Neural cell (in vitro differentiated cells): Measurements from ENCODE around the gene IPO5. TPM values are rescaled to one million over a fixed set of nuclear protein-coding genes. Genes with fewer than 3 reads are reported as not detected.

Source experiments
- H2AFZ ChIP-seq: fragments of 200-600, 300-800 bp; sonication (generic), shearing (Covaris generic); 2 replicates; pipeline ENCODE4 v1.6.0; 2014; ENCODE audit warnings: low read depth, mild to moderate bottlenecking, antibody characterized with exemption, low read length, moderate library complexity
- H3F3A ChIP-seq: fragments of 200-600 bp; shearing (Covaris generic); 2 replicates; pipeline ENCODE4 v1.6.1; 2016; ENCODE audit warnings: mild to moderate bottlenecking, moderate library complexity, mixed read lengths, antibody characterized with exemption, low read length; ENCODE audit not compliant: insufficient read depth, poor library complexity, severe bottlenecking
- H3K27ac ChIP-seq: fragments of 200-600, 300-800 bp; sonication (generic), shearing (Covaris generic); 2 replicates; pipeline ENCODE4 v1.5.1; 2014; ENCODE audit warnings: mild to moderate bottlenecking, low read length, moderate library complexity
- H3K27me3 ChIP-seq: fragments of 300-800, 200-600 bp; sonication (generic), shearing (Covaris generic); 2 replicates; pipeline ENCODE4 v1.6.0; 2014; ENCODE audit warnings: mild to moderate bottlenecking, low read depth, low read length, moderate library complexity; ENCODE audit not compliant: insufficient read depth
- H3K36me3 ChIP-seq: fragments of 300-800, 200-600 bp; sonication (generic), shearing (Covaris generic); 2 replicates; pipeline ENCODE4 v1.5.1; 2014; ENCODE audit warnings: mild to moderate bottlenecking, antibody characterized with exemption, low read length, moderate library complexity; ENCODE audit not compliant: insufficient read depth
- H3K4me2 ChIP-seq: fragments of 300-800, 200-600 bp; sonication (generic), shearing (Covaris generic); 2 replicates; pipeline ENCODE4 v1.6.0; 2014; ENCODE audit warnings: mild to moderate bottlenecking, low read length
- H3K4me3 ChIP-seq: fragments of 300-800, 200-600 bp; sonication (generic), shearing (Covaris generic); 2 replicates; pipeline ENCODE4 v1.5.1; 2014; ENCODE audit warnings: mild to moderate bottlenecking, low read length, moderate library complexity
- H3K79me2 ChIP-seq: fragments of 200-600 bp; shearing (Covaris generic); replicated peaks from 2 replicates; pipeline ENCODE4 v1.6.0; 2014; ENCODE audit warnings: mild to moderate bottlenecking, low read length, moderate library complexity; ENCODE audit not compliant: insufficient read depth
- H3K9ac ChIP-seq: fragments of 300-800, 200-600 bp; sonication (generic), shearing (Covaris generic); 2 replicates; pipeline ENCODE4 v1.6.1; 2016; ENCODE audit warnings: mild to moderate bottlenecking, low read length, mixed read lengths
- H3K9me2 ChIP-seq: fragments of 200-600 bp; shearing (Covaris generic); 2 replicates; pipeline ENCODE4 v1.6.1; 2016; ENCODE audit warnings: mild to moderate bottlenecking, low read length, mixed read lengths; ENCODE audit not compliant: insufficient read depth
- H3K9me3 ChIP-seq: fragments of 200-600, 300-800 bp; sonication (generic), shearing (Covaris generic); 2 replicates; pipeline ENCODE4 v1.6.1; 2016; ENCODE audit warnings: mild to moderate bottlenecking, mixed run types, low read length, moderate library complexity, mixed read lengths
- H4K20me1 ChIP-seq: fragments of 200-600 bp; shearing (Covaris generic); 2 replicates; pipeline ENCODE4 v1.6.1; 2016; ENCODE audit warnings: mild to moderate bottlenecking, mixed run types; ENCODE audit not compliant: insufficient read depth
- EP300 ChIP-seq: fragments of 450-650 bp; conservative IDR thresholded peaks from 2 replicates; pipeline ENCODE4 v1.6.1; 2014; ENCODE audit warnings: antibody characterized with exemption, mild to moderate bottlenecking, moderate library complexity; ENCODE audit not compliant: poor library complexity, severe bottlenecking
- EZH2 ChIP-seq: fragments of 200-600, 300-800 bp; shearing (Covaris generic), sonication (generic); IDR thresholded peaks from 2 replicates; pipeline ENCODE4 v1.6.1; 2014; ENCODE audit warnings: antibody characterized with exemption, low read length, borderline replicate concordance, mild to moderate bottlenecking; ENCODE audit not compliant: insufficient read depth, poor library complexity, severe bottlenecking
- MXI1 ChIP-seq: fragments of 450-650 bp; conservative IDR thresholded peaks from 2 replicates; pipeline ENCODE4 v1.6.1; 2014; ENCODE audit warnings: antibody characterized with exemption, mild to moderate bottlenecking; ENCODE audit not compliant: poor library complexity, severe bottlenecking
- POLR2AphosphoS5 ChIP-seq: IDR thresholded peaks from 2 replicates; pipeline ENCODE4 v1.6.1; 2012
- RAD21 ChIP-seq: fragments of 450-650 bp; conservative IDR thresholded peaks from 2 replicates; pipeline ENCODE4 v1.6.1; 2014; ENCODE audit warnings: antibody characterized with exemption, mild to moderate bottlenecking, moderate library complexity
- SMC3 ChIP-seq: fragments of 450-650 bp; conservative IDR thresholded peaks from 2 replicates; pipeline ENCODE4 v1.6.1; 2014; ENCODE audit warnings: antibody characterized with exemption, mild to moderate bottlenecking, moderate library complexity; ENCODE audit not compliant: poor library complexity
- TAF1 ChIP-seq: IDR thresholded peaks from 2 replicates; pipeline ENCODE4 v1.6.1; 2012; ENCODE audit warnings: low read depth
- polyA minus RNA-seq: library from RNA; depleted of rRNA, polyadenylated mRNA; stranded (reverse); fragments of >200 nt; gene quantifications from 2 replicates; pipeline ENCODE4 v1.2.3, GENCODE V29; 2014
- polyA plus RNA-seq: library from polyadenylated mRNA; depleted of rRNA; stranded (reverse); fragments of >200 nt; gene quantifications from 2 replicates; pipeline ENCODE4 v1.2.3, GENCODE V29; 2014
- TF ChIP-seq, protein P1 (sequence below): fragments of 450-650 bp; IDR thresholded peaks from 2 replicates; pipeline ENCODE4 v1.5.1; 2014; ENCODE audit warnings: antibody characterized with exemption, mild to moderate bottlenecking, moderate library complexity; ENCODE audit not compliant: poor library complexity, severe bottlenecking
- TF ChIP-seq, protein P2 (sequence below): IDR thresholded peaks from 2 replicates; pipeline ENCODE4 v1.6.1; 2012; ENCODE audit warnings: borderline replicate concordance

Gene IPO5
- polyA plus RNA-seq (74.7 and 83.4 TPM in 2 replicates), polyA minus RNA-seq (205 and 217 TPM in 2 replicates)

DNA sequence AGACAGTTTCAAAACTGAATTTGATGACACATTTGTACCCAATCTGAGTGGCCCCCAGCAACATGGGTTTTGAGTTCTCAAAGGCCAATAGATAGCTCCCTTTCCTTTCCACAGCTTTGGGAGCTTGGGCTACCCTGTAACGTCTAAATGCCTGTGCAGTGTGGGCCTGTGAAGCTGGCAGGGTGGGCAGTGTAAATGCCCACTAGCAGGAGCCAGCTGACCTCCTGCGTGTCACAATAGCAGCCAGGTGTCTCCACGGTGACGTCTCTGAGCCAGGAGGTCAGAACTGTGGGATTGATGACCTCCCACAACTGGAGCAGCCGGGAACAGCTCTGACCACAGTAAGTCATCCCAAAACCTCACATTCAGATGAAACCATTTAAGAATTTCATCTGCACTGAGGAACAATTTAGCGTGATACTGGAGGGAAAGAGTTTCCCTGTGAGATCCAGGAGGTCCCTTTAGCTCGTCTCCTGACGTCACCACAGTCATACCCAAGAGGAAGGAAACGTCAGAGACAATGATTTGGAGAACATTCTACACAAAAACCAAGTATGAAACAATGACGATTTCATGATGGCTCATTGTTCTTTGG lies at the start of gene IPO5:
Gene IPO5 (plus strand): TSS at position 300 of the 595 bp plus-strand sequence. CDS start 23,022 bp downstream, outside the sequence.
- Histone ChIP-seq H2AFZ (no peak within 1 kb of the TSS), H3K4me2 (no peak within 1 kb of the TSS)
- TF ChIP-seq SMC3 (no peak), EZH2 (no peak), EP300 (no peak), MXI1 (no peak), RAD21 (no peak), POLR2AphosphoS5 (no peak), TAF1 (no peak)
- TF ChIP-seq, protein P1, sequence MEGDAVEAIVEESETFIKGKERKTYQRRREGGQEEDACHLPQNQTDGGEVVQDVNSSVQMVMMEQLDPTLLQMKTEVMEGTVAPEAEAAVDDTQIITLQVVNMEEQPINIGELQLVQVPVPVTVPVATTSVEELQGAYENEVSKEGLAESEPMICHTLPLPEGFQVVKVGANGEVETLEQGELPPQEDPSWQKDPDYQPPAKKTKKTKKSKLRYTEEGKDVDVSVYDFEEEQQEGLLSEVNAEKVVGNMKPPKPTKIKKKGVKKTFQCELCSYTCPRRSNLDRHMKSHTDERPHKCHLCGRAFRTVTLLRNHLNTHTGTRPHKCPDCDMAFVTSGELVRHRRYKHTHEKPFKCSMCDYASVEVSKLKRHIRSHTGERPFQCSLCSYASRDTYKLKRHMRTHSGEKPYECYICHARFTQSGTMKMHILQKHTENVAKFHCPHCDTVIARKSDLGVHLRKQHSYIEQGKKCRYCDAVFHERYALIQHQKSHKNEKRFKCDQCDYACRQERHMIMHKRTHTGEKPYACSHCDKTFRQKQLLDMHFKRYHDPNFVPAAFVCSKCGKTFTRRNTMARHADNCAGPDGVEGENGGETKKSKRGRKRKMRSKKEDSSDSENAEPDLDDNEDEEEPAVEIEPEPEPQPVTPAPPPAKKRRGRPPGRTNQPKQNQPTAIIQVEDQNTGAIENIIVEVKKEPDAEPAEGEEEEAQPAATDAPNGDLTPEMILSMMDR: no peak
- TF ChIP-seq, protein P2, sequence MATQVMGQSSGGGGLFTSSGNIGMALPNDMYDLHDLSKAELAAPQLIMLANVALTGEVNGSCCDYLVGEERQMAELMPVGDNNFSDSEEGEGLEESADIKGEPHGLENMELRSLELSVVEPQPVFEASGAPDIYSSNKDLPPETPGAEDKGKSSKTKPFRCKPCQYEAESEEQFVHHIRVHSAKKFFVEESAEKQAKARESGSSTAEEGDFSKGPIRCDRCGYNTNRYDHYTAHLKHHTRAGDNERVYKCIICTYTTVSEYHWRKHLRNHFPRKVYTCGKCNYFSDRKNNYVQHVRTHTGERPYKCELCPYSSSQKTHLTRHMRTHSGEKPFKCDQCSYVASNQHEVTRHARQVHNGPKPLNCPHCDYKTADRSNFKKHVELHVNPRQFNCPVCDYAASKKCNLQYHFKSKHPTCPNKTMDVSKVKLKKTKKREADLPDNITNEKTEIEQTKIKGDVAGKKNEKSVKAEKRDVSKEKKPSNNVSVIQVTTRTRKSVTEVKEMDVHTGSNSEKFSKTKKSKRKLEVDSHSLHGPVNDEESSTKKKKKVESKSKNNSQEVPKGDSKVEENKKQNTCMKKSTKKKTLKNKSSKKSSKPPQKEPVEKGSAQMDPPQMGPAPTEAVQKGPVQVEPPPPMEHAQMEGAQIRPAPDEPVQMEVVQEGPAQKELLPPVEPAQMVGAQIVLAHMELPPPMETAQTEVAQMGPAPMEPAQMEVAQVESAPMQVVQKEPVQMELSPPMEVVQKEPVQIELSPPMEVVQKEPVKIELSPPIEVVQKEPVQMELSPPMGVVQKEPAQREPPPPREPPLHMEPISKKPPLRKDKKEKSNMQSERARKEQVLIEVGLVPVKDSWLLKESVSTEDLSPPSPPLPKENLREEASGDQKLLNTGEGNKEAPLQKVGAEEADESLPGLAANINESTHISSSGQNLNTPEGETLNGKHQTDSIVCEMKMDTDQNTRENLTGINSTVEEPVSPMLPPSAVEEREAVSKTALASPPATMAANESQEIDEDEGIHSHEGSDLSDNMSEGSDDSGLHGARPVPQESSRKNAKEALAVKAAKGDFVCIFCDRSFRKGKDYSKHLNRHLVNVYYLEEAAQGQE: no peak

DNA sequence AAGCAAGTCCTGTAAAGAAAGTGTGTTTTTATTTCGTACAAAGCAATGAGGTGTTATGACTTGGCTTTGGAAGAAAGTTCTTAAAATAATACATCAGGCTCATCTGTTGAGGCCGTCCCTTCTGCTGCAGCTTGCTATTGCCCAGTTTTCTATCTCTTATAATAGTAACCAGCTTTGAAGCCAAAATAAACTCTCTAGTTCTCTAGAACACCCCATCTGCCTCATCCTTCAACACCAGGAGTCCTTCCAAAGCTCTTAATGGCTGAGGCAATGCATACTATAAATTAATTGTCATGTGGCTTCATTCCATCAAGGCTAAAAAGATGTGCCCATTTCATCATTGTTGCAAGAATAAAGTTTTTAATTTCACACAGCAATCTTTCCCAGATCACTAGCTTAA lies 49.4 kb upstream of the IPO5 start:
- H3K9me3 ChIP-seq: no peaks in the 10 kb centered on the region
- H3F3A ChIP-seq: no peaks in the 10 kb centered on the region
- H3K27ac ChIP-seq: no peak overlapping the region
- no peaks in the 10 kb centered on the region for H3K36me3 ChIP-seq
- H3K4me3 ChIP-seq: no peak overlapping the region
- no peaks in the 10 kb centered on the region for H3K79me2 ChIP-seq
- H3K4me2 ChIP-seq: no peak overlapping the region
- no peaks in the 10 kb centered on the region for H3K9me2 ChIP-seq
- H3K9ac ChIP-seq: no peak overlapping the region
- no peak overlapping the region for H2AFZ ChIP-seq
- no peaks in the 10 kb centered on the region for H4K20me1 ChIP-seq
- TF ChIP-seq, protein P1: no peak
- TF ChIP-seq POLR2AphosphoS5: no peak
- no peak for TF ChIP-seq SMC3
- TF ChIP-seq, protein P2: no peak
- TF ChIP-seq EZH2: no peak
- no peak for TF ChIP-seq RAD21
- TF ChIP-seq EP300: no peak
- TF ChIP-seq TAF1: no peak
- no peak for TF ChIP-seq MXI1
- no peaks in the 10 kb centered on the region for H3K27me3 ChIP-seq

More for the DNA sequence above, at the start of gene IPO5:
- H3K27me3 ChIP-seq: no peaks in the 10 kb centered on the region
- no peaks in the 10 kb centered on the region for H3K79me2 ChIP-seq
- no peaks in the 10 kb centered on the region for H3K9me3 ChIP-seq
- H3K27ac ChIP-seq: no peak within 1 kb of the TSS
- H3K36me3 ChIP-seq: no peaks in the 10 kb centered on the region
- no peak within 1 kb of the TSS for H3K9ac ChIP-seq
- no peaks in the 10 kb centered on the region for H3K9me2 ChIP-seq
- no peaks in the 10 kb centered on the region for H3F3A ChIP-seq
- H4K20me1 ChIP-seq: no peaks in the 10 kb centered on the region
- no peak within 1 kb of the TSS for H3K4me3 ChIP-seq
